HepG2 (cell line): Measurements from ENCODE around the gene ANKLE1.

Source experiments
- GTF2F1 ChIP-seq: fragments of 150-350 bp; IDR thresholded peaks from 2 replicates; pipeline ENCODE4 v1.6.1; 2014; ENCODE audit warnings: low read length
- NFIC ChIP-seq: IDR thresholded peaks from 2 replicates; pipeline ENCODE4 v1.6.1; 2012; ENCODE audit warnings: mild to moderate bottlenecking, low read length, inconsistent platforms
- SMAD1 ChIP-seq: sonication (generic); formaldehyde crosslinking; IDR thresholded peaks from 2 replicates; pipeline ENCODE4 v1.4.0; 2020; ENCODE audit warnings: missing genetic modification reagents, low read depth, mild to moderate bottlenecking, borderline replicate concordance
- SUZ12 ChIP-seq: fragments of 150-350 bp; IDR thresholded peaks from 2 replicates; pipeline ENCODE4 v1.6.1; 2014; ENCODE audit warnings: low read depth, low read length
- TAF1 ChIP-seq: sonication (generic); formaldehyde crosslinking; IDR thresholded peaks from 2 replicates; pipeline ENCODE4 v1.4.0; 2020; ENCODE audit warnings: missing genetic modification reagents
- ZNF143 ChIP-seq: sonication (generic); formaldehyde crosslinking; IDR thresholded peaks from 2 replicates; pipeline ENCODE4 v1.4.0; 2020; ENCODE audit warnings: missing genetic modification reagents
- TF ChIP-seq, protein P1 (sequence below): sonication (generic); formaldehyde crosslinking; IDR thresholded peaks from 2 replicates; pipeline ENCODE4 v1.5.0; 2020; ENCODE audit warnings: mild to moderate bottlenecking, missing genetic modification reagents, moderate library complexity
- TF ChIP-seq, protein P2 (sequence below): sonication (generic); formaldehyde crosslinking; IDR thresholded peaks from 2 replicates; pipeline ENCODE4 v1.4.0; 2020; ENCODE audit warnings: mild to moderate bottlenecking, missing genetic modification reagents

GRCh38 chr19:17314007-17314593 lies 32.4 kb downstream of the ANKLE1 start:
- TF ChIP-seq ZNF143 (no peak), GTF2F1 (no peak), SUZ12 (no peak), NFIC (no peak), SMAD1 (no peak), TAF1 (CRISPR knock-in tag) (no peak)
- TF ChIP-seq, protein P1, sequence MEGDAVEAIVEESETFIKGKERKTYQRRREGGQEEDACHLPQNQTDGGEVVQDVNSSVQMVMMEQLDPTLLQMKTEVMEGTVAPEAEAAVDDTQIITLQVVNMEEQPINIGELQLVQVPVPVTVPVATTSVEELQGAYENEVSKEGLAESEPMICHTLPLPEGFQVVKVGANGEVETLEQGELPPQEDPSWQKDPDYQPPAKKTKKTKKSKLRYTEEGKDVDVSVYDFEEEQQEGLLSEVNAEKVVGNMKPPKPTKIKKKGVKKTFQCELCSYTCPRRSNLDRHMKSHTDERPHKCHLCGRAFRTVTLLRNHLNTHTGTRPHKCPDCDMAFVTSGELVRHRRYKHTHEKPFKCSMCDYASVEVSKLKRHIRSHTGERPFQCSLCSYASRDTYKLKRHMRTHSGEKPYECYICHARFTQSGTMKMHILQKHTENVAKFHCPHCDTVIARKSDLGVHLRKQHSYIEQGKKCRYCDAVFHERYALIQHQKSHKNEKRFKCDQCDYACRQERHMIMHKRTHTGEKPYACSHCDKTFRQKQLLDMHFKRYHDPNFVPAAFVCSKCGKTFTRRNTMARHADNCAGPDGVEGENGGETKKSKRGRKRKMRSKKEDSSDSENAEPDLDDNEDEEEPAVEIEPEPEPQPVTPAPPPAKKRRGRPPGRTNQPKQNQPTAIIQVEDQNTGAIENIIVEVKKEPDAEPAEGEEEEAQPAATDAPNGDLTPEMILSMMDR (CRISPR knock-in tag), result no peak
- TF ChIP-seq, protein P2, sequence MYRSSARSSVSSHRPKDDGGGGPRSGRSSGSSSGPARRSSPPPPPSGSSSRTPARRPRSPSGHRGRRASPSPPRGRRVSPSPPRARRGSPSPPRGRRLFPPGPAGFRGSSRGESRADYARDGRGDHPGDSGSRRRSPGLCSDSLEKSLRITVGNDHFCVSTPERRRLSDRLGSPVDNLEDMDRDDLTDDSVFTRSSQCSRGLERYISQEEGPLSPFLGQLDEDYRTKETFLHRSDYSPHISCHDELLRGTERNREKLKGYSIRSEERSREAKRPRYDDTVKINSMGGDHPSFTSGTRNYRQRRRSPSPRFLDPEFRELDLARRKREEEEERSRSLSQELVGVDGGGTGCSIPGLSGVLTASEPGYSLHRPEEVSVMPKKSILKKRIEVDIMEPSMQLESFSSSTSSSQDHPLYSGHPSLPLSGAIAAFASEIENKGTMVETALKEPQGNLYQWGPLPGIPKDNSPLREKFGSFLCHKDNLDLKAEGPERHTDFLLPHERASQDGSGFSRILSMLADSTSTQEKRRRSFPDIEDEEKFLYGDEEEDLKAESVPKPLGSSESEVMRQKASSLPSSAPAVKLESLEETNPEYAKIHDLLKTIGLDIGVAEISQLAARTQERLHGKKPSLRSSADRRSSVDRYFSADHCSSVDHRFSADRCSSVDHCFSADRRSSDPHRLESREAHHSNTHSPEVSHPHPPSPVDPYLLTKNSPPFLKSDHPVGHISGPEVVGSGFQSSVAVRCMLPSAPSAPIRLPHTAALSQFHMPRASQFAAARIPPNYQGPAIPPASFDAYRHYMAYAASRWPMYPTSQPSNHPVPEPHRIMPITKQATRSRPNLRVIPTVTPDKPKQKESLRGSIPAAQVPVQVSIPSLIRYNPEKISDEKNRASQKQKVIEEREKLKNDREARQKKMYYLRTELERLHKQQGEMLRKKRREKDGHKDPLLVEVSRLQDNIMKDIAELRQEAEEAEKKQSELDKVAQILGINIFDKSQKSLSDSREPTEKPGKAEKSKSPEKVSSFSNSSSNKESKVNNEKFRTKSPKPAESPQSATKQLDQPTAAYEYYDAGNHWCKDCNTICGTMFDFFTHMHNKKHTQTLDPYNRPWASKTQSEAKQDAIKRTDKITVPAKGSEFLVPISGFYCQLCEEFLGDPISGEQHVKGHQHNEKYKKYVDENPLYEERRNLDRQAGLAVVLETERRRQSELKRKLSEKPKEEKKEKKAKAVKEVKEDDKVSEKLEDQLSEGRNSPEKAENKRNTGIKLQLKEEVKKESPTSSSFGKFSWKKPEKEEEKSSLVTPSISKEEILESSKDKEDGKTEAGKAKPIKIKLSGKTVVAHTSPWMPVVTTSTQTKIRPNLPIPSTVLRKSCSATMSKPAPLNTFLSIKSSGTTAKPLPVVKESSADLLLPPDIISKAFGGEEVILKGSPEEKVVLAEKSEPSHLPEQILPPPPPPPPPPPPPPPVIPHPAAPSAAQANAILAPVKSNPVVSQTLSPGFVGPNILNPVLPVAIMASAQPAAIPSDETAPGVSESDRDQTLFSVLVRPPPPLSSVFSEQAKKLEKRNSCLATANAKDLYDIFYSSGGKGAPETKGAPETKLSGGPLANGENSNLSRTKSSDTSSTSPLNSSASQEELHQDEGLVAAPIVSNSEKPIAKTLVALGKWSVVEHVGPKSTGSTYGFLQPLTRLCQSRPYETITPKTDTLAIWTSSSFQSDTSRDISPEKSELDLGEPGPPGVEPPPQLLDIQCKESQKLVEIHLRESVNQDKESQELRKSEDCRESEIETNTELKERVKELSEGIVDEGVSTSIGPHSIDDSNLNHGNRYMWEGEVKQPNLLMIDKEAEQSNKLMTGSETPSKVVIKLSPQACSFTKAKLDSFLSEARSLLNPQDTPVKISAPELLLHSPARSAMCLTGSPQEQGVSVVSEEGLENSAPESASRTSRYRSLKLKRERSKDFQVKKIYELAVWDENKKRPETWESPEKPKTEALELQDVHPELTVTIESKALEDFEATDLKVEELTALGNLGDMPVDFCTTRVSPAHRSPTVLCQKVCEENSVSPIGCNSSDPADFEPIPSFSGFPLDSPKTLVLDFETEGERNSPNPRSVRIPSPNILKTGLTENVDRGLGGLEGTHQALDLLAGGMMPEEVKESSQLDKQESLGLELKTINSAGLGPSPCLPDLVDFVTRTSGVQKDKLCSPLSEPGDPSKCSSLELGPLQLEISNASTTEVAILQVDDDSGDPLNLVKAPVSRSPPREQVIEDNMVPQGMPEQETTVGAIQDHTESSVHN (CRISPR knock-in tag), result no peak
